Suprapubic skin (tissue), 4 donors: ENCODE measurements around the gene ABCD3.

Experiments
- CTCF ChIP-seq, 2 donors: fragments of 200-600 bp in 1 of 2; fragments of 450-650 bp in 1 of 2; sonication (generic) in 1 of 2; IDR thresholded peaks; one replicate each; pipeline ENCODE4 v1.5.1; 2016 to 2019; ENCODE audit warnings: antibody characterized with exemption in 2 of 2, mild to moderate bottlenecking in 1 of 2, moderate library complexity in 1 of 2
- POLR2A ChIP-seq, 2 donors: fragments of 450-650 bp; IDR thresholded peaks; one replicate each; pipeline ENCODE4 v1.6.1; 2017; ENCODE audit warnings: antibody characterized with exemption in 2 of 2, mild to moderate bottlenecking in 2 of 2, moderate library complexity in 2 of 2
- POLR2AphosphoS5 ChIP-seq, 3 donors: sonication (generic); formaldehyde crosslinking; IDR thresholded peaks; one replicate each; pipeline ENCODE4 v1.6.1; 2017; ENCODE audit warnings: antibody characterized with exemption in 3 of 3

DNA sequence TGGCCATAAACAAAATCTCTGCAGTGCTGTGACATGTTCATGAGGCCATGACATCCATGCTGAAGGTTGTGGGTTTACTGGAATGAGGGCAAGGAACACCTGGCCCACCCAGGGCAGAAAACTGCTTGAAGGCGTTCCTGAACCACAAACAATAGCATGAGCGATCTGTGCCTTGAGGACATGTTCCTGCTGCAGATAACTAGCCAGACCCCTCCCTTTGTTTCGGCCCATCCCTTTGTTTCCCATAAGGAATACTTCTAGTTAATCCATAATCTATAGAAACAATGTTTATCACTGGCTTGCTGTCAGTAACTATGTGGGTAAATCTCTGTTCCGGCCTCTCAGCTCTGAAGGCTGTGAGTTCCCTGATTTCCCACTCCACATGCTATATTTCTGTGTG lies 28.9 kb upstream of the ABCD3 start:
- TF ChIP-seq POLR2A (IDR thresholded peaks at IDR 0.05) (no peak), CTCF (IDR thresholded peaks at IDR 0.05) (no peak), POLR2AphosphoS5 (IDR thresholded peaks at IDR 0.05) (no peak)
